Lower leg skin (tissue), 4 donors: ENCODE data around the gene APOA1. TPM values are rescaled to one million over a fixed set of nuclear protein-coding genes. Genes with fewer than 3 reads are reported as not detected.

Experiments used
- DNase-seq, 2 donors: peaks; one replicate each; pipeline ENCODE4 v3.0.0-alpha.2; 2019; ENCODE audit warnings: low spot score in 2 of 2
- H3K4me3 ChIP-seq: fragments of 200-600 bp; sonication (generic); 2 replicates; pipeline ENCODE4 v1.5.1; 2017; ENCODE audit warnings: mild to moderate bottlenecking, low read depth; ENCODE audit not compliant: poor library complexity, severe bottlenecking
- POLR2A ChIP-seq, 2 donors: fragments of 450-650 bp; IDR thresholded peaks; one replicate each; pipeline ENCODE4 v1.6.1; 2016 to 2017; ENCODE audit warnings: antibody characterized with exemption in 2 of 2, mild to moderate bottlenecking in 1 of 2, moderate library complexity in 1 of 2
- WGBS, 2 donors: methylation state at CpG; one replicate each; pipeline ENCODE4 v1.1.5; 2018; 5-methylcytosine and 5-hydroxymethylcytosine counted together
- intact Hi-C: fragments of 100-400 bp; cut with DNase I; formaldehyde crosslinking; loops from one replicate; pipeline ENCODE4 v1.15.0; 2023; ENCODE audit warnings: low total_unique reads
- total RNA-seq, 4 donors: library from RNA; depleted of rRNA; stranded (reverse); fragments of >200 nt; gene quantifications; one replicate each; pipeline ENCODE4 v1.1.0, GENCODE V29; 2016
- TF ChIP-seq, protein P1 (sequence below), 3 donors: fragments of 450-650 bp; IDR thresholded peaks; one replicate each; pipeline ENCODE4 v1.5.1; 2016; ENCODE audit warnings: antibody characterized with exemption in 3 of 3, mild to moderate bottlenecking in 3 of 3, moderate library complexity in 2 of 3

Gene APOA1
- total RNA-seq, 4 donors from 2014 or later: 1.6 to 1.7 TPM; not detected in 2

- intact Hi-C loops: loop anchor here (5.0 kb wide), 1 partner anchor 317 kb away; no protein-coding TSS in a partner anchor
- no peak for DNase-seq
Measured at GRCh38 chr11:116790167-116791001, 47.0 kb downstream of the APOA1 start.

DNA sequence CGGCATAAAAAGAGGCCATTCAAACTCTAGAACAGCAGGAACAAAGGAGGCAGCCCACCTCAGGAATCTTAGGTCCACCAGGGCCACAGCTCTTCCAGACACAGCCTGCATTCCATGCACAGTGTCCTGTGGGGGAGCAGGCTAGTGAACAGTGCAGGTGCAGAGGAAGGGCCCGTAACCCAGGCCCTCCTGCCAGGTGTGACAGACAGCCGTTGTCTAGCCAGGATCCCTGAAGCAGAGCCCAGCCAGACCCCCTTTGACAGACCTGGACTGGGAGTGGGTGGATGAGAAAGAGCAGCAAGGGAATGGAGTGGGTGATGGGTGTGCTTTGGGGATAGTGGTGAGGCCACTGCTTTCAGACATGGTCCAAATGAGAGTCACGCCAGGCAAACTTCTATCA, 48.4 kb downstream of the APOA1 start:
- intact Hi-C loops: no loop called here
- no peak overlapping the region for H3K4me3 ChIP-seq
- TF ChIP-seq, protein P1, sequence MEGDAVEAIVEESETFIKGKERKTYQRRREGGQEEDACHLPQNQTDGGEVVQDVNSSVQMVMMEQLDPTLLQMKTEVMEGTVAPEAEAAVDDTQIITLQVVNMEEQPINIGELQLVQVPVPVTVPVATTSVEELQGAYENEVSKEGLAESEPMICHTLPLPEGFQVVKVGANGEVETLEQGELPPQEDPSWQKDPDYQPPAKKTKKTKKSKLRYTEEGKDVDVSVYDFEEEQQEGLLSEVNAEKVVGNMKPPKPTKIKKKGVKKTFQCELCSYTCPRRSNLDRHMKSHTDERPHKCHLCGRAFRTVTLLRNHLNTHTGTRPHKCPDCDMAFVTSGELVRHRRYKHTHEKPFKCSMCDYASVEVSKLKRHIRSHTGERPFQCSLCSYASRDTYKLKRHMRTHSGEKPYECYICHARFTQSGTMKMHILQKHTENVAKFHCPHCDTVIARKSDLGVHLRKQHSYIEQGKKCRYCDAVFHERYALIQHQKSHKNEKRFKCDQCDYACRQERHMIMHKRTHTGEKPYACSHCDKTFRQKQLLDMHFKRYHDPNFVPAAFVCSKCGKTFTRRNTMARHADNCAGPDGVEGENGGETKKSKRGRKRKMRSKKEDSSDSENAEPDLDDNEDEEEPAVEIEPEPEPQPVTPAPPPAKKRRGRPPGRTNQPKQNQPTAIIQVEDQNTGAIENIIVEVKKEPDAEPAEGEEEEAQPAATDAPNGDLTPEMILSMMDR (IDR thresholded peaks at IDR 0.05): no peak
- TF ChIP-seq POLR2A (IDR thresholded peaks at IDR 0.05): no peak
- DNase-seq: no peak
- WGBS, 2 donors: 92 to 97% methylated on average over 4 of the region's 4 CpGs

More at GRCh38 chr11:116790167-116791001, 47.0 kb downstream of the APOA1 start:
- TF ChIP-seq, protein P1 (IDR thresholded peaks at IDR 0.05): no peak
- no peak for TF ChIP-seq POLR2A (IDR thresholded peaks at IDR 0.05)
- H3K4me3 ChIP-seq: no peak overlapping the region
- 86 to 88% methylated on average over 26 to 38 of the region's 53 CpGs for WGBS, 2 donors

- 53 to 61% methylated on average over 4 of the region's 4 CpGs for WGBS, 2 donors
Measured at GRCh38 chr11:116788534-116788933, 48.9 kb downstream of the APOA1 start.

DNA sequence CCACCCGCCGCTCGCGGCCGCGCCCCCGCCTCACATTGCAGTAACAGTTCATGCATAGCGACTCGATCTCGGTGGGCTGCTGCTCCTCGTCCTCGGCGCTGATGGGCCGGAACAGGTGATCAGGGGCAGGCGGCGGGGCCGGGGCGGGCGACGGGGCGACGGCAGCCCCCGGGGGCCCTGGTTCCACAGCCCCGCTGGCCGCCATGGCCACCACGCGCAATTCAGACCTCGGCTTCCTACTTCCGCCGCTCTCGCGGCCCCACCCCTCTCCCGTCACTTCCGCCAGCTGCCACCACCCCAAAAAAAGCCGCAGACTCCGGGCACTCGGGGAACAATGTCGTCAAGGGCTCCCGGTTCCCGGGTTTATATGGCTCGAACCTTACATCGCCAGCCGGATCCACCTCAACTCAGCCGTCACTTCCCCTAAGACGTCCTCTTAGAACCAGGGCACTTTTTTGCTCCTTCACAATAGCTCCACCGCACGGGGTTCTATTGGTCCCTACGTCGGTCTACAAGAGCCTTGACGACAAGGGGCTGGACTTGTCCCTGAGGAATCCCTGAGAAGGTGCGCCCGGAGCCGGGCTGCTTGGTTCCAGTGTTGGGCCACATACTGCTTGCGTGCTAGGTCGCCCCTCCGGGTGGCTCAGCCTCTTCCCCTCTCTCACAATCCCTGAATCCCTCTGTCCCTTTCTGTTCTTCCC, 49.5 kb downstream of the APOA1 start, which contains the start of gene ZPR1:
ZPR1 (minus strand) TSS at position 238 of the 701 bp plus-strand sequence; CDS start at position 205, 33 bp downstream.
- DNase-seq: peak; percentile 76 to 97
- intact Hi-C loops: no loop called here
- TF ChIP-seq POLR2A (IDR thresholded peaks at IDR 0.05): peak in 1 of 2 donors; percentile 27
- TF ChIP-seq, protein P1 (IDR thresholded peaks at IDR 0.05): no peak
- H3K4me3 ChIP-seq: peak within 1 kb of the TSS; percentile 96
- 1 to 2% methylated on average over 35 to 46 of the region's 56 CpGs for WGBS, 2 donors

More at GRCh38 chr11:116788534-116788933, 48.9 kb downstream of the APOA1 start:
- no peak overlapping the region for H3K4me3 ChIP-seq
- TF ChIP-seq, protein P1 (IDR thresholded peaks at IDR 0.05): no peak
- no peak for TF ChIP-seq POLR2A (IDR thresholded peaks at IDR 0.05)
- DNase-seq: no peak
- intact Hi-C loops: no loop called here

- DNase-seq: no peak
- intact Hi-C loops: no loop called here
Measured at GRCh38 chr11:116787436-116787785, 50.0 kb downstream of the APOA1 start.

More at GRCh38 chr11:116787436-116787785, 50.0 kb downstream of the APOA1 start:
- peak overlapping the region; percentile 96 for H3K4me3 ChIP-seq
- TF ChIP-seq POLR2A (IDR thresholded peaks at IDR 0.05): no peak
- TF ChIP-seq, protein P1 (IDR thresholded peaks at IDR 0.05): no peak
- 0% methylated on average over 15 of the region's 15 CpGs for WGBS, 2 donors
